Stimulated activated naive CD8-positive, alpha-beta T cell treated with anti-CD3 and anti-CD28 coated beads, Interleukin-15, amount 100 ng/mL, for 72 hours (primary cell): ENCODE data around the gene PRICKLE3.
A peak's percentile ranks its signal among the peaks of the same experiment; 100 is the strongest.

Experiments
- ATAC-seq: fragments of 150-1000 bp; cut with Tn5 transposase; 2 replicates; pipeline ENCODE4 v1.10.0; 2021; ENCODE audit warnings: mild to moderate bottlenecking, moderate library complexity
- DNase-seq, 2 donors: peaks; one replicate each; pipeline ENCODE4 v3.0.0; 2021 to 2022
- H3K27ac Mint-ChIP-seq, 2 donors: one replicate each; pipeline ENCODE4 v1.8.0; 2022; ENCODE audit warnings: mild to moderate bottlenecking in 2 of 2, mixed read lengths in 2 of 2, moderate library complexity in 2 of 2
- H3K27me3 Mint-ChIP-seq: one replicate; pipeline ENCODE4 v1.8.0; 2022; ENCODE audit warnings: mixed read lengths
- H3K4me1 Mint-ChIP-seq: one replicate; pipeline ENCODE4 v1.8.0; 2022; ENCODE audit warnings: mild to moderate bottlenecking, mixed read lengths
- H3K4me3 Mint-ChIP-seq, 2 donors: one replicate each; pipeline ENCODE4 v1.8.0; 2022; ENCODE audit warnings: mild to moderate bottlenecking in 2 of 2, mixed read lengths in 2 of 2, moderate library complexity in 1 of 2
- H3K9me3 Mint-ChIP-seq, 2 donors: one replicate each; pipeline ENCODE4 v1.8.0; 2022; ENCODE audit warnings: mixed read lengths in 2 of 2

The PRICKLE3 gene

DNA sequence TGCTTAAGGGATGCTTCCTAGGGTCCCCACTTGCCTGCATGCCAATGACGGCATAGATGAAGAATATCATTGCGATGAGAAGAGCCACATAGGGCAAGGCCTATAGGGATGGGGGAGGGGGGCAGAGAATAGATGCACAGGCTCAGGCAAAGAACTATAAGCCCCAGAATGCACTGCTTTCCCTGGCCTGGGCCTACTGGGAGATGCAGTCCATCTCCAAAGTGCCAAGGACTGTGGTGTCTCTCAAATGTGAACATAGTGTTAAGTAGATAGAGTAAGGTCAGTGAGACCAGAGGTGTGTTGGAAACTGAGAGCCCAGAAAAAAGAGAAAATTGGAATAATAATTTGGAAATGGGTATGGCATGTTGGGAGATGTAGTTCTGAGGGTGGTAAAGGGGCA lies 26.0 kb upstream of the PRICKLE3 start:
- no peaks in the 10 kb centered on the region for H3K27me3 Mint-ChIP-seq
- DNase-seq (no peak), ATAC-seq (no peak)
- H3K4me3 Mint-ChIP-seq = no peak overlapping the region
- peaks cover 9 to 16% of the 10 kb centered on the region in 2 donors for H3K9me3 Mint-ChIP-seq
- no peaks in the 10 kb centered on the region for H3K4me1 Mint-ChIP-seq
- no peak overlapping the region for H3K27ac Mint-ChIP-seq

DNA sequence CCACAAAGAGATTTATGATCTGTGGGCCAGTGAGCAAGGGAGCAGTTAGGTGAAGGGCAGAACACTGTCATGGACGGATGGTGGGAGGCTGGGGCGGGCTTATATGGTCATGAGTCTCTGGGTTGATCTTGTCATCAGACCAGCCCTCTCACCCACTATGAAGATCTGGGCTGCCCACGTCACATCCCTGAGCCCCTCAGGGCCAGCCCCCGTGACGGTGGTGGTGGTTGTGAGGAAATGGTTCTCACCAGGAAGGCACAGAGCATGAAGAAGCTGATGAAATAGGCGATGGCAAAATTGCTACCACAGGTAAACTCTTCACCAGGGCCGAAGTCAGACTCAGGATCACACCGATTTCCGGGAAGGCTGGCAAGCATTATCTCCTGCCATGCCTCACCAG lies 24.9 kb upstream of the PRICKLE3 start:
- Mint-ChIP-seq H3K27me3 (no peaks in the 10 kb centered on the region), H3K4me3 (no peak overlapping the region), H3K9me3 (peaks cover 9 to 16% of the 10 kb centered on the region in 2 donors), H3K4me1 (no peaks in the 10 kb centered on the region), H3K27ac (no peak overlapping the region)
- DNase-seq = no peak
- no peak for ATAC-seq

DNA sequence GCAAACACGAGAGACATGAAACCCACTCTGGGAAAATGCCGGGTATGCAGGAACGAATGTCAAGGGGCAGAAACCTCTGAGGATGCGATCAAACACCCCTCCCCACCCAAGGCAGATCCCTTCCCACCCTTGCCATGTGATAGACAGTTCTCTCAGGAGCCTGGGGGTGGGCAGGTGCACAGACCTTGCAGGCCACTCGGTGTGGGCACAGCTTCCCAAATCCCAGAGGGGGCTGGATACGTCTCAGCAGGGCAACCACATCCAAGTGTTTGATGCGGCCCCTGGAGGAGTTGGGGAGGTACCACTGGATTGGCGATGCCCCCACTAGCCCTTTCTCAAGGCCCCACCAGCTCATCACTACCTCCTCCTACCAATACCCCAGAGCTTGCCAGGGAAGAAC lies 24.2 kb upstream of the PRICKLE3 start:
- no peak overlapping the region for H3K4me3 Mint-ChIP-seq
- DNase-seq = no peak
- H3K27me3 Mint-ChIP-seq = no peaks in the 10 kb centered on the region
- H3K27ac Mint-ChIP-seq = no peak overlapping the region
- no peak for ATAC-seq
- peaks cover 9 to 16% of the 10 kb centered on the region in 2 donors for H3K9me3 Mint-ChIP-seq
- no peaks in the 10 kb centered on the region for H3K4me1 Mint-ChIP-seq

DNA sequence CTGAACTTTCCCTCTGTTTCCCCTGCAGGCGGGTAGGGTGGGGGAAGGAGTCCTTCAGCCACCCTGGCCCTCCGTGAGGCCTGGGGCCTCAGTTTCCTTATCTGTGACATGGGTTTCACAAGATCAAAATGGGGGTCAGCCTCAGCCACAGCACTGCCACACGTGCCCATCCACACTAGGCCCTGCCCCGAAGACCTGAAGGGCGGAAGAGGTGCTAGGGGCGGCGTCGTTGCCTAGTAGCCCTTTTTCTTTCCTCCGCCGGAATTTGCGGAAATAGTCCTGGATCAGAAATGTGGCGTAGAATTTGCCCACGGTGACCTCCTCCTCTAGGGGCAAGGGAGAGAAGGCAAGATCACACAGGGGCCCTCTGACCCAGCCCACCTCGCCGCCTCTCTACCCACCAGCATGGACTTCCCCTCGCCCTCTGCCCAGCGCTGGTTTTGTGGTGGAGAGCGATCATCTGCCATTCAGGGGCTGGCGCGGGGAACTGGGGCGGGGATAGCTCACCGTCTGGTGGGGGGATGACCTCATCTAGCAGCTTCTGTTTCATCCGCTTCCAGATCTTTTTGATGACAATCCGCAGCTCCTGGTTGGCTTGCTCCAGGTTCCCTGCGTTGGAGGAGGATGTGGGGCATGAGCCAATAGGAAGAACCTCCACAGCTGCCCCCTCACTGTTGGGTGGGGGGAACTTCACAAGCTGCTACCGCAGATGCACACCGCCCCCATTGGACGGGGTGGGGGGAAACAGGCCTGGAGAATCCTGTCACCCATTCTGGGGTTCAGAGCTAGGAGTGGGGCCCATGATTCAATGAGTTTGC lies 23.5 kb upstream of the PRICKLE3 start:
- Mint-ChIP-seq H3K4me3 (peak overlapping the region in 1 of 2 donors; percentile 49), H3K27ac (no peak overlapping the region), H3K4me1 (no peaks in the 10 kb centered on the region), H3K9me3 (peaks cover 9 to 16% of the 10 kb centered on the region in 2 donors), H3K27me3 (no peaks in the 10 kb centered on the region)
- peak; percentile 12 to 33 for DNase-seq
- ATAC-seq = peak; percentile 81

DNA sequence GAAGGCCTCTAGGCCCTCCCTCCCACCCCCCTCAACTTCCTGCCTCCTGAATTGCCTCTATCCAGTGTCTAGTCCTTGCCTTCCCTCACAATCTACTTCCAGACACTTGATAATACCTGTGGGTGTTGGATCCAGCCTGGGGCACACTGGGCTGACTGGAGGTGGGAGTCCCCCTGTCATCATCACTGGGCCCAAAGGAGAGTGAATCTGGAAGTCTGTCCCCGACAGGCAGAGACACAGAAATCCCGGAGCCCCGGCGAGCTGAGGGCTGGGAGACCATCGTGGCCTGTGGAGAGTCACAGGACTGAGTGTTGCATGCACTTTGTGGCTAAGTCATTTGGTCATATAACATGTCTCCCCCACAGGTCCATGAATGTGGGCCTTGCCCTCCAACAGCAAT lies 22.2 kb upstream of the PRICKLE3 start:
- no peaks in the 10 kb centered on the region for H3K27me3 Mint-ChIP-seq
- no peak overlapping the region for H3K4me3 Mint-ChIP-seq
- H3K4me1 Mint-ChIP-seq = no peaks in the 10 kb centered on the region
- H3K27ac Mint-ChIP-seq = no peak overlapping the region
- DNase-seq (no peak), ATAC-seq (no peak)
- H3K9me3 Mint-ChIP-seq = peaks cover 7 to 14% of the 10 kb centered on the region in 2 donors

DNA sequence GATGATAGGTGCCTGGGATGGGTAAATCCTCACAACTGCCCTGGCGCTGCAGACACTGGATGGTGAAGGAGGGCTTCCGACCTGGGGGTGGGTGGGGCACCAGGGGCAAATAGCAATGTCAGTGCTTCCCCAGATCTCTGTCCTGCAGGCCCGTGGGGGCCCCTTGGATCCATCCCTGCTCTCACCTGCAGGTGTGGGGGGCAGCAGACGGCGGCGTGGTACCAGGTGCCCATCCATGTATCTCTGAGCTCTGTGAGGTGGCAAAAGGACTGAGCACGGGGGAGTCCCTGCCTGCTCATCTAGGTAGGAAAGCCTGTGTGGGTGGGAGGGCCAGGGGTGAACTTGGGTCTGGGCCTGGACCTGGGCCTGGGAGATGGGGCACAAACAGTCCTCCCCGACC lies 20.4 kb upstream of the PRICKLE3 start:
- ATAC-seq = no peak
- DNase-seq = no peak
- no peak overlapping the region for H3K27ac Mint-ChIP-seq
- no peaks in the 10 kb centered on the region for H3K9me3 Mint-ChIP-seq
- H3K4me3 Mint-ChIP-seq = no peak overlapping the region
- no peaks in the 10 kb centered on the region for H3K4me1 Mint-ChIP-seq
- no peaks in the 10 kb centered on the region for H3K27me3 Mint-ChIP-seq

DNA sequence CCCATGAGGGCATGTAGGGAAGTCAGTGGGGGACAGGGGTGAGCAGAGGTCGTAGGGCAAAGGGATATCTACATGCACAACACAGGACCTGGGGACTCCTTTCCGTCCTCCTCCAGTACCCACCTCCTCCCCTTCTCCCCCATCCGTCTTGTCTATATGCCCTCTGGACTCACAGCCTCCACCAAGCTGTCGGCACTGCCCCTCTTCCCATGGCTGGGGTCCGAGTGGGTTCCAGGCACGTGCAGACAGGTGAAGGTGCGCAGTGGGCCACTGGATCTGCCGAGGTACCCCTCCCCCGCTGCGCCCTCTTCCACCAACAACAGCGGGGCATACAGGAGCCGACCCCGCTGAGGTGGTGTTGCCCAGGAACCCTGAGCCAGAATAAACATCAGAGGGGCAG lies 19.3 kb upstream of the PRICKLE3 start:
- Mint-ChIP-seq H3K4me3 (no peak overlapping the region), H3K9me3 (no peaks in the 10 kb centered on the region), H3K27ac (no peak overlapping the region), H3K4me1 (peaks cover 5% of the 10 kb centered on the region), H3K27me3 (no peaks in the 10 kb centered on the region)
- ATAC-seq = no peak
- no peak for DNase-seq

DNA sequence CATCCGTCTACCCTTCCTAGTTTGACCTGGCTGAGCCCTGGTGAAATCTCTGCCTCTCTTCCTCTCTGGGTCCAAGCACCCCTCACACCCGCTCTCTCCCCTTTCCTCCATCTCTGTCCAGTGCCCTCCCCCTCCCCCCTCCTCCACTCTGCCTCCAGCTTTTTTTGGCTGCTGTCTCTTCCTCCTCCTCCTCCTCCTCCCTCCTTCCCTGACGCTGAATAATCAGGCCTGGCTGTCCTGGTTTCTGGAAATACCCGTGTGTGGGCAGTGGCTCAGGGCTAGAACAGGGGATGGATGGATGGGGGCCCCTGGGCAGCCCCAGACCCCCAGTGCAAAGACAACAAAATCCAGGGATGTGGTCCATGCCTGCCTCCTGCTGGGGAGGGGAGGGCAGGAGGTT lies 18.5 kb upstream of the PRICKLE3 start:
- no peaks in the 10 kb centered on the region for H3K27me3 Mint-ChIP-seq
- peaks cover 6% of the 10 kb centered on the region for H3K4me1 Mint-ChIP-seq
- ATAC-seq (no peak), DNase-seq (no peak)
- no peak overlapping the region for H3K27ac Mint-ChIP-seq
- no peak overlapping the region for H3K4me3 Mint-ChIP-seq
- no peaks in the 10 kb centered on the region for H3K9me3 Mint-ChIP-seq

DNA sequence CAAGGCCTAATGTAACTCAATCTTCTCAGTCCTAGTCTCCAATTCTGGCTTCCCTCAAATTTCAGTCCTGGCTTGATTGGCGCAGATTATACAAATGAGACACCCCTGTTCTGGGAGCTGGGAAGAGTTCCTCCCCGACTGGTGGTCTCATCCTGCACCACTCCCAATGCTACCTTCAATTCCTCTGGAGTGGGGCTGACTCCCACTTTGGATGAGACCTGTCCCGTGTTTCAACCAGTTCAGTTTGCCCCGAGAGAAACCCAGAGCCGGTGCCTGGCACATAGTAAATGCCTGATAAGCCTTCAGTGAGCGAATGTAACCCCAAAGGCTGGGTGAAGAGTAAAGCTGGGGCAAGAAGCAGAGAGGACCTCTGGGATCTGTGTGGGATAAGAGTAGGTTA lies 17.8 kb upstream of the PRICKLE3 start:
- no peak overlapping the region for H3K4me3 Mint-ChIP-seq
- H3K27ac Mint-ChIP-seq = peak overlapping the region in 1 of 2 donors; percentile 28
- peaks cover 10% of the 10 kb centered on the region for H3K4me1 Mint-ChIP-seq
- no peaks in the 10 kb centered on the region for H3K27me3 Mint-ChIP-seq
- ATAC-seq (no peak), DNase-seq (no peak)
- no peaks in the 10 kb centered on the region for H3K9me3 Mint-ChIP-seq

DNA sequence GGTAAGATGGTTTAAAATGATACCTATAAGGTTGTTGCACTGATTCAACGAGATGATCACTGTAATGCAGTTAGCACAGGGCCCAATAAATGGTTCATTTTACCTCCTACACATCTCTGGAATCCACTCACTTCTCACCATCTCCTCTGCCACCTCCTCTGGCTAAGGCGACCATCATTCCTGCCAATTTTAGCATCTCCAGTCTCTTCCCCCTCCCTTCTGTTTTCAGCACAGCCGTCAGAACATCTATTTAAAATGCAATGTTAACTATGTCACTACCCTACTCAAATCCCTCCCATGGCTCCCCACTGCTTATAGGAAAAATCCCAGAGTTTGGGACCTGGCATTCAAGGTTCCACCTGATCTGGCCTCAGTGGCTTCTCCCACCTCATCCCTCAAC lies 17.4 kb upstream of the PRICKLE3 start:
- Mint-ChIP-seq H3K9me3 (no peaks in the 10 kb centered on the region), H3K4me3 (no peak overlapping the region), H3K27ac (no peak overlapping the region), H3K4me1 (peaks cover 14% of the 10 kb centered on the region), H3K27me3 (no peaks in the 10 kb centered on the region)
- ATAC-seq = no peak
- DNase-seq = no peak

DNA sequence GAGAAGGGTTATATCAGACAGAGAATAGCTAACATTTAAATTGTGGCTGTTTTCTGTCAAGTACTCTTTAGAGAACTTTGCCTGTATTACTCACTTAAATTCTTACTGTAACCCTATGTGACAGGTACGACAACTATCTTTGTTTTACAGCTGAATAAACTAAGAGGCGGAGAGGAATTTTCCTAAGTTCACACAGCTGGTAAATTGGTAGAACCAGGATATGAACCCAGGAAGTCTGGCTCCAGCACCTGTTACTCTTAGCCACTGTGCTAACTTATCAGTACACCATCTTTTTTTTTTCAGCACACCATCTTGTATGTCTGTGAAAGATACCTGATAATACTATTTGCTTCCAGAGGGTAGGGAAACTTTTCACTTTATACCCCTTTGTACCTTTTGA lies 15.8 kb upstream of the PRICKLE3 start:
- Mint-ChIP-seq H3K27ac (no peak overlapping the region), H3K4me3 (no peak overlapping the region), H3K27me3 (no peaks in the 10 kb centered on the region), H3K9me3 (no peaks in the 10 kb centered on the region), H3K4me1 (peaks cover 23% of the 10 kb centered on the region)
- ATAC-seq (no peak), DNase-seq (no peak)

DNA sequence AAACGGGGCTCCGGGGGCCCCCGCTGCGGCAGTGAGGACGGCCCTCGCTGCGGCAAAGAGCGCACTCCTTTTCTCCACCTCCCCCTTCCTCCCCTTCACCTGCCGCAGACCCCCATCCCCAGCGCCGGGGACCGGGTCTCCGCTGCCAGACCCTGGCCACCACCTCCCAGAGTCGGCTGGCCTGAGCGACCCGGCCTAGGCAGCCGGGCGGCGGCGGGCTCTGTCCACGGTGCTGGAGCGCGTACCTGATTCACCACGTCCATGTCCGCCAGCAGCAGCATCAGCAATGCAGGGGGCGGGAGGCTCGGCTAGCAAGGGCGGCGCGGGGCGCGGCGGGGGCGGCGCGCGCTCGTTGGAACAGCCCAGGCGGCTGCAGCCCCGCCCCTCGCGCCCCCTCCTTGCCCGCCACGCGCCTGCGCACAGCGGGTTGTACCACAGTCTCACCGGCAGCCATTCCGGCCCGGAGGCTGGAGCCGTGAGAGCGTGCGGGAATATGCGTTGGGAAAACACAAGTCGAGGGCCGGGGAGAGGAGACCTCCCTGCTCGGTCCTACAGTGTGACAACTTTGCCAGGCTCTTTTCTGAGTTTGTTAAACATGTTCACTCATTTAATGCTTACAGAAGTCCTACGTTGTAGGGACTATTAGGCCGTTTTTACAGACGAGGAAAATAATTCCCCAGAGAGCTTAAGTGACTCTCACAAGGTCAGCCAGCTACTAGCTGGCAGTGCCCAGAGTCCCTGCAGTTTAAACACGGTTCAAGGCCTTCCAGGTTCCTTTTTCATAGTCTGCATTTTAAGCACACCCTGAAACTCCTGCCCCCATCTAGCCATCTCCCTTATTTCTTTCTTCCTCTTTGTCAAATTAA lies 14.0 kb upstream of the PRICKLE3 start, which contains the start of gene SYP:
TSS of gene SYP (minus strand) at position 288 of the 866 bp plus-strand sequence. CDS start at position 281, 7 bp downstream.
- H3K9me3 Mint-ChIP-seq = no peaks in the 10 kb centered on the region
- peak within 1 kb of the TSS in 1 of 2 donors; percentile 33 for H3K27ac Mint-ChIP-seq
- H3K4me3 Mint-ChIP-seq = peak within 1 kb of the TSS; percentile 58 to 79
- no peaks in the 10 kb centered on the region for H3K27me3 Mint-ChIP-seq
- ATAC-seq (peak; percentile 98), DNase-seq (peak; percentile 85 to 86)
- H3K4me1 Mint-ChIP-seq = peaks cover 23% of the 10 kb centered on the region

DNA sequence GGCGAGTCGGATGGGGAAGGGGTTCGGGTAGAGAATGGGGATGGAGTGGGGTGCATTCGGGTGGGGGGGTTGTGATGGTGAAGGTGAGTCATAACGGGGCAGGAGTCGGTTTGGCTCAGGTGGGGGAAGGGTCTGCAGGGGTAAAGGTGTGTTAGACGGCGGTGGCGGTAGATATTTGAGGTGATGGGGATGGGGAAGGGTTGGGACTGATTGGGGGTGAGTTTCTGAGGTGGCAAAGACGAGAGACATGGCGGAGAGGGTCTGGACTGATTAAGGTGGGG lies 13.1 kb upstream of the PRICKLE3 start:
- ATAC-seq = no peak
- peak overlapping the region; percentile 58 to 79 for H3K4me3 Mint-ChIP-seq
- no peak overlapping the region for H3K27ac Mint-ChIP-seq
- peaks cover 23% of the 10 kb centered on the region for H3K4me1 Mint-ChIP-seq
- no peaks in the 10 kb centered on the region for H3K9me3 Mint-ChIP-seq
- no peaks in the 10 kb centered on the region for H3K27me3 Mint-ChIP-seq
- DNase-seq = no peak

DNA sequence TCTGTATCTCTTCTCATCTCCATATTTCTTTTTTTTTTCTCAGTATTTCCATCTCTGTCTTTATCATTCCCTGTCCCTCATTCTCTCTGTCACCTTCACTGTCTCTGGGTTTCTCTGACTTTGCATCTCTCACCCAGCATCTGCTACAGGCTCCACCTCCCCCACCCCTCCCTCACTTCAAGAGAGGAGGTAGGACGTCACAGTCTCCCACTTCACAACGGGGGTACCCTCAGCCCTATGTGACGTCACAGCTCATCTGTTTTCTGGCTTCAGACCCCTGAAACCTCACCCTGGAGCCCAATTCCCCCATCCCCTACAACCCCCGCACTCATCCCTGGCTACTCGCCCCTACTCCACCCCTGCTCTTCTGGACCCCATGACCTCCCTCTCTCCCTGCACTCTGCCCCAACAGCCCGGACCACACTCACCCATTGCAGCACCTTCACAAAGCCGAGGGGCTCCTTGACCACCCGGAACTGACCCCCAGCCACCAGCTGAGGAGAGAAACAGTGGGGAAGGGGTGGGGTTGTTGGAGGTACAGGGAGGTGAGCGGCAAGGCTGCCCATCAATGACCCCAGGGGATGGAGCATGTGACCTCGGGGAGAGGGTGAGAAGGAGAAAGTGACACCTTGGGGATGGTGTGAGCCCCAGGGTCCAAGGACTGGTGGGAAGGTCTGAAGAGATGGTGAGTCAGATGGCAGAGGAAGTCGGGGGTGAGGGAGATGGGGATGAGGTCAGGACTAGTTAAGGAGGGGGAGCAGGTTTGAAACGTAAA lies 12.6 kb upstream of the PRICKLE3 start:
- Mint-ChIP-seq H3K27me3 (no peaks in the 10 kb centered on the region), H3K9me3 (no peaks in the 10 kb centered on the region), H3K27ac (no peak overlapping the region), H3K4me1 (peaks cover 28% of the 10 kb centered on the region), H3K4me3 (peak overlapping the region; percentile 58 to 79)
- ATAC-seq (no peak), DNase-seq (no peak)

DNA sequence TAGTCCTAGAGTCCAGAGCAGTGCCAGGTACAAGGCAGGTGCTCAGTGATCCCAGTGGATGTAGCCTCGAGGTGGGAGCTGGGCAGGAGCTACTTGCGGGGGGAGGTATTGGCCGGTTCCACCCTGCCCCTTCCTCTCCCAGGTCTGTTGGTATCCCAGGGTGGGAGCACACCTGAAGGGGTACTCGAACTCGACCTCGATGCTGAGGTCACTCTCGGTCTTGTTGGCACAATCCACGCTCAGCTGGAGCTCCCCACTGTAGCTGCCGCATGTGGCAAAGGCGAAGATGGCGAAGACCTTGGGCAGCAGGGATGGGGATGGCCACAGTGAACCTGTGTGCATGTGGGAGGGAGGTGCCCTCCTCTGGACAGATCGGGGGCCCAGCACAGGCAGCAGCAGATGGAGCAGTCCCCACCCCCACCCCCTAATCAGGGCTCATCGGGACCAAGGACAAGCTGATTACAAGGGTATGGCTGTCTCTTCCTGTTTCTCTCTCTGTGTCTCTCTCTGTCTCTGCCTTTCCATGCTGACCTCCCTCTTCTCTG lies 11.4 kb upstream of the PRICKLE3 start:
- no peak for ATAC-seq
- Mint-ChIP-seq H3K4me3 (no peak overlapping the region), H3K27me3 (no peaks in the 10 kb centered on the region), H3K9me3 (no peaks in the 10 kb centered on the region), H3K27ac (no peak overlapping the region), H3K4me1 (peaks cover 38% of the 10 kb centered on the region)
- DNase-seq = no peak
